Esophagus muscularis mucosa (tissue), 3 donors: ENCODE results near the gene ZFPM1.

Source experiments
- CTCF ChIP-seq, 3 experiments: fragments of 200-600 bp in 2 of 3; fragments of 450-650 bp in 1 of 3; sonication (generic) in 2 of 3; IDR thresholded peaks; one replicate each; pipeline ENCODE4 v1.5.1; 2017 to 2019; ENCODE audit warnings: antibody characterized with exemption in 3 of 3, mild to moderate bottlenecking in 2 of 3, moderate library complexity in 1 of 3
- EP300 ChIP-seq: sonication (generic); formaldehyde crosslinking; IDR thresholded peaks from one replicate; pipeline ENCODE4 v1.6.1; 2017; ENCODE audit warnings: antibody characterized with exemption

- no peak for TF ChIP-seq EP300
- TF ChIP-seq CTCF (IDR thresholded peaks at IDR 0.05): no peak
These were observed 40.3 kb upstream of the ZFPM1 start for GRCh38 chr16:88412766-88413165.
